ENCODE data around the gene SFXN3.

SFXN3 gene

GRCh38 chr10:101035916-101036702, 5.1 kb downstream of the SFXN3 start:
- no peak for DNase-seq (ENCODE audit: low spot score)

DNA sequence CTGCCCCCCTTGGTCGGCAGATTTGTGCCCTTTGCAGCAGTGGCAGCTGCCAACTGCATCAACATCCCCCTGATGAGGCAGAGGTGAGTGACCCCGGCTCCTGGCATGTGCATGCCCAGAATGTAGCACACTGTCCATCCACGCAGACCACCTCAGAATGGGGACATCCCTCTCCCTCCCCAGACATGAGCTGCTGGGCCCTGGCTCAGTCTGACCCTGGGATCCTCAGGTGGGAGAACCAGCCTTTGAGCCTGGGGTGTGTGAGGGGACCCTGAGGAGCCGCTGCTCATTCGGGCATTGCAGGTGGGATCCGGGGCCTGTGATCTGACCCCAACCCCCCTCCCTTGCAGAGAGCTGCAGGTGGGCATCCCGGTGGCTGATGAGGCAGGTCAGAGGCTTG, 5.7 kb downstream of the SFXN3 start:
- no peak for DNase-seq (ENCODE audit: low spot score)

DNA sequence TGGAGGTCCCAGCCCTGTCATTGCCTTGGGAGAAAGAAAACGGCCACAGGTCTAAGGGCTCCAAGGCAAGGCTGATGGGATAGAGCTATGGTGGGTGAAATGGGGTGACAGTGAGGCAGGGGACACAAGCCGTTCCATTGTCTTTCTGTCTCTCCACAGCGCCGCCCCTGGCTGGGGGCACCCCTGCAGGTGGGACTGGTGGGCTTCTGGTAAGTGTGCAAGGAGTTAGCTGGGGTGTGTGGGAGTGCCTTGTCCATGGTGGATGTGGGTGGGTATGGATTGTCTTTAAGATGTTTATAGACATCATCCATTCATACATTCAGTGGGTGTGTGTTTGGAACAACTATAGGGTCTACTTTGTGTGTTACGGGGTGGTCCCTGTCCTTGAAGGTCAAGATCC, 7.5 kb downstream of the SFXN3 start:
- no peak for DNase-seq (ENCODE audit: low spot score)

GRCh38 chr10:101040061-101040460, 9.0 kb downstream of the SFXN3 start:
- no peak for DNase-seq (ENCODE audit: low spot score)

DNA sequence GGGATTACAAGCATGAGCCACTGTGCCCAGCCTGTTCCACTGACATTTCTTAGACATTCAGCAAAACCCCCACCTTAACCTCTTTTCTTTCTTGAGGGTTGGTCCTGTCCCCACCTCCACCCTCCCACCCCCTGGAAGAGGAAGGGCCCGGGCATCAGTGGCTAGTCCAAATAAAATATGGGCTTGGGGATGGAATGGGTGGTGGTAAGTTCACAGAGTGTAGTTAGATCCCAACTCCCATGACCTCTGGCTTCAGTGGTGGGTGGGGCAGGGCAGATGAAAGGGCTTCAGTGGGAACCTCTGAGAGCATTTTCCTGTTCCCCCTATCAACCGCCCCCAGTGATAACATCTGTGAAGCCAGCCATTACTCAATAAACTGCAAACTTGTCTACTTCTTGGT, 9.8 kb downstream of the SFXN3 start:
- DNase-seq (ENCODE audit: low spot score): no peak

DNA sequence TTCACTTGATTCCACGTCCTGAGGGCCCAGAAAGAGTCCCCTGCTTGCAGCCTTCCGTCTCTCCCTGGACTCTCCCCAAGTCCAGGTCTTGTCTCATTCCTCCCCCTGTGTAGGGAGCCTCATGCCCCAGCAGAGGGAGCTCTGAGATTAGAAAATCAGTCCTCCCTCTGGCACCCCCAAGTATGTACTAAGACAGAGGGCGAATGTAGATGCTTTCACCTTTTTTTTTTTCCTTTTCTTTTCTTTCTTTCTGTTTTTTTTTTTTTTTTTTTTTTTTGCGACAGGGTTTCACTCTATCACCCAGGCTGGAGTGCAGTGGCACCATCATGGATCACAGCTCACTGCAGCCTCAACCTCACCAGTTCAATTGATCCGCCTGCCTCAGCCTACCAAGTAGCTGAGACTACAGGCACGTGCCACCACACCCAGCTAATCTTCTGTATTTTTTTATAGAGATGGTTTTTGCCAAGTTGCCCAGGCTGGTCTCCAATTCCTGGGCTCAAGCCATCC, 10.3 kb downstream of the SFXN3 start:
- DNase-seq (ENCODE audit: low spot score): peak; percentile 87

GRCh38 chr10:101042118-101042517, 11.1 kb downstream of the SFXN3 start:
- no peak for DNase-seq (ENCODE audit: low spot score)

GRCh38 chr10:101042667-101043362, 11.8 kb downstream of the SFXN3 start:
- peak; percentile 84 for DNase-seq (ENCODE audit: low spot score)

- DNase-seq (ENCODE audit: low spot score): no peak
These were observed 12.3 kb downstream of the SFXN3 start for GRCh38 chr10:101043363-101043707.

- no peak for DNase-seq (ENCODE audit: low spot score)
These were observed 13.1 kb downstream of the SFXN3 start for GRCh38 chr10:101044117-101044516.

- no peak for DNase-seq (ENCODE audit: low spot score)
These were observed 15.6 kb downstream of the SFXN3 start for GRCh38 chr10:101046332-101047238.

- no peak for DNase-seq (ENCODE audit: low spot score)
These were observed 16.2 kb downstream of the SFXN3 start for GRCh38 chr10:101047268-101047667.

- no peak for DNase-seq (ENCODE audit: low spot score)
These were observed 17.2 kb downstream of the SFXN3 start for GRCh38 chr10:101047961-101048892.

DNA sequence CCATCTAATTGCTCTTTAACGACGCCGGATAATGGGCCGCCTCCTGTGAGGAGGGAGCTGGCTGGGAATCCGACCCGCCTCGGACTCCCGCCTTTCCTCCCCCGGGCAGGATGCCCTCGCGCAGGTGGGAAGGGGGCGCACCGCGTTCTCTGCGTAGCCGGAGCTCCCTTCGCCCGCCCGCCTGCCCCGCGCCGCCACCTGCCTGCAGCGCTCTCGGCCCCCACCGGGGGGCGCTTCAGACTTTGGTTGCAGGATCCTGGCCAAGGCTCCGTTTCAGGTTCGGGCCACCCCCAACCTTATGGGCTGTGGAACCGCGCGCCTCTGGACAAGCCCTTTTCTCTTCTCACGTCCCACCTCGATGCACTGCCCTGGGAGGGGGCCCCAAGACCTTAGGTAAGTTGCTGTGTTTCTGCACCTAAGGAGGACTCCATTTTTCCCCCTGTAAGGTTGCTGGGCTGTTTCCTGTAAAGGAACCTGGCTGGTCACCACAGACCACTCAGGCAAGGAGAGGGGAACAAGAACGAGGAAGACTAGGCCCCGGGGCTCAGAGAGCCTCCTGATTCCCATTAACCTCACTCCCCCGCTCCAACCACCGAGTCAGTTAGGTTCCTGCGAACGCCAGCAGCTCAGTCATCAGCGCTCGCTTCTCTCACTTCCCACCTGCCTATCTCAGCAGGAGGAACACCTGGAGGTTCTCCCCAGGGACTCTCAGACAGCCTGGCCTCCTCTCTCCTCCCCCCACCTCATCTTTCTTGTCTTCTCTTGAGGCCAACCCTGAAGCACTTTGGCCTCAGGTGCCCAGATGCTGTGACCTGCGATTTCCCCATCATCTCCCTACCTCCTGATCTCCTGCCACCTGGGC, 19.4 kb downstream of the SFXN3 start:
- DNase-seq (ENCODE audit: low spot score): no peak

- DNase-seq (ENCODE audit: low spot score): no peak
These were observed 21.3 kb downstream of the SFXN3 start for GRCh38 chr10:101052285-101052684.

DNA sequence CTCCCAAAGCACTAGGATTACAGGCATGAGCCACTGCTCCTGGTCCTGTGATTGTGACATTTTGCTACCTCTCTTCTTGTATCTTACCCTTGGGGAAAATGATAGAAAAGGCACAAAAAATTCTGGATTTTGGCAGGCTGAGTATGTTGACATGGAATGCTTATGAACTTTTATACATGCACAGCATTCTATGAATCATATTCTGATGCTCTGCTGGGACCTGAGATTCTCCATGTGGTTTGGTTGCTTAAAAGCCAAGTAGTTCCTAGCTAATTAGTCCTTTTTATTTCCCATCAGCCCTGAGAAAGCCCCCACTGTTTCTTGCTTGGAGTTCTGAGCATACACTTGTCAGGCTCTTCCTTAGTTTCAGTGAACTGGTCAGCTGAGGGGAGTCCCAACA, 22.5 kb downstream of the SFXN3 start:
- DNase-seq (ENCODE audit: low spot score): no peak

DNA sequence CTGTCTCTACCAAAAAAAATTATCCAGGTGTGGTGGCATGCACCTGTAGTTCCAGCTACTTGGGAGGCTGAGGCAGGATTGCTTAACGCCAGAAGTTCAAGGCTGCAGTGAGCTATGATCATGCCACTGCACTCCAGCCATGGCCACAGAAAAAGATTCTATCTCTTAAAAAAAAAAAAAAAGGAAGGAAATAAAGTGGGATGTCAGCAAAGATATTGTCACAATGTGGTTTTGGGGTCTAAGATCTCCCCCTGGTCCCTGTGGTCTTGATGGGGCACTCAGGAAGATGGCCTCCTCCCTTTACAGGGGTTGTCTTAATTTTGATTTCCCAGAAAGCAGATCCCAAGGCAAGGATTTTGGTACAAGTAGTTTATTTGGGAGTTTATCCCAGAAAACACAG, 23.3 kb downstream of the SFXN3 start:
- DNase-seq (ENCODE audit: low spot score): no peak

GRCh38 chr10:101054876-101055275, 23.8 kb downstream of the SFXN3 start:
- DNase-seq (ENCODE audit: low spot score): no peak

GRCh38 chr10:101055411-101055810, 24.4 kb downstream of the SFXN3 start:
- DNase-seq (ENCODE audit: low spot score): no peak
